HCT116 (cell line): ENCODE results near the gene TMEM235. TPM values are rescaled to one million over a fixed set of nuclear protein-coding genes. Genes with fewer than 3 reads are reported as not detected.
A peak's percentile ranks its signal among the peaks of the same experiment; 100 is the strongest.

Experiments
- ATAC-seq: fragments of 200-7000 bp; cut with Tn5 transposase; 2 replicates; pipeline ENCODE4 v1.9.1; 2020; ENCODE audit warnings: mild to moderate bottlenecking, moderate library complexity
- BruUV-seq: library from RNA; stranded (reverse); fragments of 400-500 nt; replicated peaks from 2 replicates; lab custom pipeline; 2021; lab: Mats Ljungman, UMichigan
- CTCF ChIA-PET: fragments of 300-600 bp; sonication (Branson Sonifier 250); formaldehyde crosslinking; loops from one replicate; lab custom pipeline; 2021; ENCODE audit warnings: antibody characterized with exemption; lab: Charles Lee
- POLR2A ChIA-PET: fragments of 300-600, 350-600 bp; sonication (Branson Sonifier 250); formaldehyde crosslinking; loops from one replicate; lab custom pipeline; 2021; ENCODE audit warnings: antibody characterized with exemption; lab: Charles Lee
- RAD21 ChIA-PET, 2 experiments: fragments of 300-600 bp; sonication (Branson Sonifier 250); formaldehyde crosslinking; loops; one replicate each; lab custom pipeline; 2023; ENCODE audit warnings: low total read pairs in 2 of 2; ENCODE audit not compliant: uncharacterized antibody in 2 of 2, unreplicated experiment in 2 of 2, low non-redundant PET in 1 of 2; lab: Charles Lee
- DNase-seq: peaks from one replicate; pipeline ENCODE4 v3.0.0-alpha.2; 2010; ENCODE audit warnings: low read depth, low spot score
- H2AFZ ChIP-seq: fragments of 200-600 bp; shearing (Covaris generic), sonication (generic); 2 replicates; pipeline ENCODE4 v1.6.1; 2017; ENCODE audit warnings: low read depth, mixed run types, mixed read lengths, antibody characterized with exemption, low read length; ENCODE audit not compliant: poor library complexity, severe bottlenecking
- H3K27ac ChIP-seq: 2 replicates; pipeline ENCODE4 v1.5.1; 2012; ENCODE audit warnings: low read depth, low read length
- H3K27me3 ChIP-seq: fragments of 200-600 bp; sonication (generic); 2 replicates; pipeline ENCODE4 v1.6.1; 2016; ENCODE audit warnings: mixed run types, low read length, mixed read lengths; ENCODE audit not compliant: insufficient read depth
- H3K36me3 ChIP-seq, 2 experiments: fragments of 200-500 bp in 1 of 2; fragments of 200-600 bp in 1 of 2; sonication (Bioruptor generic) in 1 of 2; sonication (generic) in 1 of 2; 2 replicates each; pipeline versions ENCODE4 v1.5.1 to v1.6.1; 2014 to 2016; ENCODE audit warnings: low read length in 2 of 2, inconsistent platforms in 1 of 2, mixed read lengths in 1 of 2, mixed run types in 1 of 2; ENCODE audit not compliant: insufficient read depth in 2 of 2, control insufficient read depth in 1 of 2
- H3K4me1 ChIP-seq, 2 experiments: fragments of 200-600 bp in 1 of 2; sonication (generic) in 1 of 2; 2 replicates each; pipeline versions ENCODE4 v1.5.1 to v1.6.1; 2012 to 2017; ENCODE audit warnings: low read length in 2 of 2, inconsistent platforms in 1 of 2, mild to moderate bottlenecking in 1 of 2, mixed read lengths in 1 of 2, mixed run types in 1 of 2, moderate library complexity in 1 of 2; ENCODE audit not compliant: insufficient read depth in 2 of 2, control insufficient read depth in 1 of 2
- H3K4me2 ChIP-seq: fragments of 200-600 bp; sonication (generic); 2 replicates; pipeline ENCODE4 v1.6.1; 2017; ENCODE audit warnings: mixed run types, low read length, mixed read lengths
- H3K4me3 ChIP-seq, 2 experiments: fragments of 200-600 bp in 1 of 2; sonication (generic) in 1 of 2; replicated peaks in 1 of 2; 2 replicates each; pipeline ENCODE4 v1.5.1; 2011 to 2016; ENCODE audit warnings: low read length in 2 of 2, control low read depth in 1 of 2, low read depth in 1 of 2, mild to moderate bottlenecking in 1 of 2, mixed read lengths in 1 of 2, mixed run types in 1 of 2
- H3K79me2 ChIP-seq: fragments of 200-600 bp; sonication (generic); 2 replicates; pipeline ENCODE4 v1.6.1; 2017; ENCODE audit warnings: mild to moderate bottlenecking, mixed run types, low read length, moderate library complexity, mixed read lengths; ENCODE audit not compliant: insufficient read depth
- H3K9ac ChIP-seq: fragments of 200-600 bp; sonication (generic); 2 replicates; pipeline ENCODE4 v1.6.1; 2016; ENCODE audit warnings: low read length, mixed read lengths
- H3K9me2 ChIP-seq: fragments of 200-600 bp; sonication (generic), shearing (Covaris generic); 2 replicates; pipeline ENCODE4 v1.6.1; 2017; ENCODE audit warnings: mixed run types, mild to moderate bottlenecking, moderate library complexity; ENCODE audit not compliant: insufficient read depth
- H3K9me3 ChIP-seq, 2 experiments: fragments of 200-500 bp in 1 of 2; fragments of 200-600 bp in 1 of 2; sonication (Bioruptor generic) in 1 of 2; sonication (generic) in 1 of 2; 2 replicates each; pipeline ENCODE4 v1.6.1; 2014 to 2017; ENCODE audit warnings: low read length in 2 of 2, mixed read lengths in 2 of 2, inconsistent platforms in 1 of 2, low read depth in 1 of 2, mild to moderate bottlenecking in 1 of 2, mixed run types in 1 of 2, moderate library complexity in 1 of 2; ENCODE audit not compliant: control insufficient read depth in 1 of 2, insufficient read depth in 1 of 2
- H4K20me1 ChIP-seq: fragments of 200-600 bp; sonication (generic), shearing (Covaris generic); 2 replicates; pipeline ENCODE4 v1.6.1; 2017; ENCODE audit warnings: mixed run types, mild to moderate bottlenecking, moderate library complexity; ENCODE audit not compliant: insufficient read depth
- ATF3 ChIP-seq: IDR thresholded peaks from 2 replicates; pipeline ENCODE4 v1.6.1; 2012
- CEBPB ChIP-seq: IDR thresholded peaks from 2 replicates; pipeline ENCODE4 v1.6.1; 2012; ENCODE audit warnings: low read depth
- EZH2 ChIP-seq: fragments of 200-600 bp; sonication (generic); IDR thresholded peaks from 2 replicates; pipeline ENCODE4 v1.6.1; 2017; ENCODE audit warnings: antibody characterized with exemption, mixed run types
- EZH2phosphoT487 ChIP-seq: fragments of 200-600 bp; IDR thresholded peaks from 2 replicates; pipeline ENCODE4 v1.6.1; 2018; ENCODE audit warnings: antibody characterized with exemption, borderline replicate concordance
- JUND ChIP-seq: IDR thresholded peaks from 2 replicates; pipeline ENCODE4 v1.6.1; 2012
- RAD21 ChIP-seq: IDR thresholded peaks from 2 replicates; pipeline ENCODE4 v1.6.1; 2012; ENCODE audit warnings: low read depth, mild to moderate bottlenecking
- TCF7L2 ChIP-seq: IDR thresholded peaks from 2 replicates; pipeline ENCODE4 v1.7.0; 2011; ENCODE audit warnings: borderline replicate concordance, inconsistent platforms; ENCODE audit not compliant: insufficient read depth, insufficient read length; ENCODE audit errors: extremely low read depth
- YY1 ChIP-seq: IDR thresholded peaks from 2 replicates; pipeline ENCODE4 v1.6.1; 2011; ENCODE audit warnings: low read length, low read depth, moderate library complexity, mild to moderate bottlenecking; ENCODE audit not compliant: insufficient replicate concordance; ENCODE audit errors: extremely low read depth
- intact Hi-C: fragments of 100-400 bp; cut with micrococcal nuclease; formaldehyde crosslinking; loops from 2 replicates; pipeline ENCODE4 v1.10.0; 2022
- total RNA-seq: library from RNA; stranded (reverse); gene quantifications from one replicate; pipeline ENCODE4 v1.2.1, GENCODE V29; 2021; ENCODE audit not compliant: unreplicated experiment
- TF ChIP-seq, protein P1 (sequence below): IDR thresholded peaks from 2 replicates; pipeline ENCODE4 v1.6.1; 2012
- TF ChIP-seq, protein P2 (sequence below), 3 experiments: fragments of 200-600 bp in 1 of 3; sonication (generic) in 1 of 3; IDR thresholded peaks in 2 of 3; conservative IDR thresholded peaks in 1 of 3; 2 replicates each; pipeline ENCODE4 v1.5.1; 2012 to 2017; ENCODE audit warnings: low read depth in 2 of 3, low read length in 2 of 3, antibody characterized with exemption in 1 of 3, borderline replicate concordance in 1 of 3, control low read depth in 1 of 3, mild to moderate bottlenecking in 1 of 3, mixed read lengths in 1 of 3, mixed run types in 1 of 3, moderate library complexity in 1 of 3; ENCODE audit not compliant: insufficient read depth in 1 of 3

Gene TMEM235
- total RNA-seq, 1 experiment from 2014 or later = not detected

GRCh38 chr17:78182504-78182903 lies 48.9 kb upstream of the TMEM235 start (continued):
- TF ChIP-seq RAD21 (no peak), EZH2phosphoT487 (no peak), YY1 (no peak)

DNA sequence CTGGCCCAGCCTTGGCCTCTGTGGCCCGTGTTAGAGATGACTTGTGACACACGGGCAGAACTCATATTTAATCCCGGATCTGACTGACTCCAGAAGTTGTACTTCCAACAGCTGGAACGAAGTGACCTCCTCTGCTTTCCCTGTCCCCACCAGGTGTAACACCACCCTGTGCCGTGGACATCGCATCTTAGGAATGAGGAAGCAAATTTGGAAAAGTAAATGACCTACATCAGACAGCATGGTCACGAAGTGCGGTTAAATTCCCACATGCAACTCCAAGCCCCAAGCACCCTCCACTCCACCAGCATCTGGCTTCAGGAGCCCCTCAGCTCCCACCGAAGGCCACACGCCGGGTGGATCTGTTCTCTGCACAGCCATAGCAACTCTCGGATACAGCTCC lies 47.5 kb upstream of the TMEM235 start:
- Histone ChIP-seq H3K9me3 (no peaks in the 10 kb centered on the region), H3K4me2 (no peak overlapping the region), H3K4me3 (no peak overlapping the region), H2AFZ (no peak overlapping the region), H3K79me2 (peaks cover 74% of the 10 kb centered on the region), H4K20me1 (no peaks in the 10 kb centered on the region), H3K9me2 (no peaks in the 10 kb centered on the region), H3K27ac (no peak overlapping the region), H3K27me3 (no peaks in the 10 kb centered on the region), H3K36me3 (peaks cover 38 to 55% of the 10 kb centered on the region in 2 experiments), H3K4me1 (peaks cover 13 to 40% of the 10 kb centered on the region in 2 experiments), H3K9ac (peak overlapping the region; percentile 14; the same call in 1 of the 2 replicates)
- BruUV-seq = no TSS peak
- ChIA-PET POLR2A (interaction anchor here (1.9 to 4.1 kb wide), 2 partner anchors 9 to 42 kb away, joined by 5 to 44 read pairs; no protein-coding TSS in a partner anchor), CTCF (interaction anchor here (0.9 to 1.4 kb wide), 2 partner anchors 165 kb away, joined by 3 read pairs; no protein-coding TSS in a partner anchor), RAD21 (no interaction called here)
- no peak for TF ChIP-seq ATF3
- TF ChIP-seq, protein P1, sequence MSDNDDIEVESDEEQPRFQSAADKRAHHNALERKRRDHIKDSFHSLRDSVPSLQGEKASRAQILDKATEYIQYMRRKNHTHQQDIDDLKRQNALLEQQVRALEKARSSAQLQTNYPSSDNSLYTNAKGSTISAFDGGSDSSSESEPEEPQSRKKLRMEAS = no peak
- intact Hi-C loops = no loop called here
- ATAC-seq (no peak), DNase-seq (no peak)

GRCh38 chr17:78184351-78184750 lies 47.1 kb upstream of the TMEM235 start:
- ChIA-PET RAD21 (no interaction called here), POLR2A (interaction anchor here (4.1 kb wide), 1 partner anchor 10 kb away, joined by 44 read pairs; no protein-coding TSS in a partner anchor), CTCF (interaction anchor here (0.9 kb wide), 1 partner anchor 165 kb away, joined by 3 read pairs; no protein-coding TSS in a partner anchor)
- peaks cover 38 to 51% of the 10 kb centered on the region in 2 experiments for H3K36me3 ChIP-seq
- H4K20me1 ChIP-seq = no peaks in the 10 kb centered on the region
- no peaks in the 10 kb centered on the region for H3K27me3 ChIP-seq
- H3K27ac ChIP-seq = no peak overlapping the region
- ATAC-seq = no peak
- H3K9ac ChIP-seq = peak overlapping the region; percentile 14; the same call in 1 of the 2 replicates
- H3K9me3 ChIP-seq = no peaks in the 10 kb centered on the region
- no peak overlapping the region for H2AFZ ChIP-seq
- no TSS peak for BruUV-seq
- 0 out of 2 replicates have a peak overlapping the region, but pooled peaks have one; percentile 99 for H3K4me2 ChIP-seq
- intact Hi-C loops = no loop called here
- H3K4me1 ChIP-seq = peaks cover 14 to 45% of the 10 kb centered on the region in 2 experiments
- H3K4me3 ChIP-seq = no peak overlapping the region
- DNase-seq = no peak
- H3K9me2 ChIP-seq = no peaks in the 10 kb centered on the region
- H3K79me2 ChIP-seq = peaks cover 78% of the 10 kb centered on the region
- TF ChIP-seq, protein P2, sequence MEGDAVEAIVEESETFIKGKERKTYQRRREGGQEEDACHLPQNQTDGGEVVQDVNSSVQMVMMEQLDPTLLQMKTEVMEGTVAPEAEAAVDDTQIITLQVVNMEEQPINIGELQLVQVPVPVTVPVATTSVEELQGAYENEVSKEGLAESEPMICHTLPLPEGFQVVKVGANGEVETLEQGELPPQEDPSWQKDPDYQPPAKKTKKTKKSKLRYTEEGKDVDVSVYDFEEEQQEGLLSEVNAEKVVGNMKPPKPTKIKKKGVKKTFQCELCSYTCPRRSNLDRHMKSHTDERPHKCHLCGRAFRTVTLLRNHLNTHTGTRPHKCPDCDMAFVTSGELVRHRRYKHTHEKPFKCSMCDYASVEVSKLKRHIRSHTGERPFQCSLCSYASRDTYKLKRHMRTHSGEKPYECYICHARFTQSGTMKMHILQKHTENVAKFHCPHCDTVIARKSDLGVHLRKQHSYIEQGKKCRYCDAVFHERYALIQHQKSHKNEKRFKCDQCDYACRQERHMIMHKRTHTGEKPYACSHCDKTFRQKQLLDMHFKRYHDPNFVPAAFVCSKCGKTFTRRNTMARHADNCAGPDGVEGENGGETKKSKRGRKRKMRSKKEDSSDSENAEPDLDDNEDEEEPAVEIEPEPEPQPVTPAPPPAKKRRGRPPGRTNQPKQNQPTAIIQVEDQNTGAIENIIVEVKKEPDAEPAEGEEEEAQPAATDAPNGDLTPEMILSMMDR (IDR thresholded peaks at IDR 0.05 in 2 of 3, conservative IDR thresholded peaks at IDR 0.05 in 1 of 3; ENCODE audit: borderline replicate concordance in 1 of 3, insufficient read depth in 1 of 3, low read depth in 2 of 3, low read length in 2 of 3) = no peak
- TF ChIP-seq EZH2 = no peak
- no peak for TF ChIP-seq TCF7L2
- TF ChIP-seq CEBPB = no peak
- TF ChIP-seq ATF3 = no peak
- TF ChIP-seq, protein P1 = no peak
- no peak for TF ChIP-seq JUND
